Hematopoietic multipotent progenitor cell treated with erythropoietin and hydrocortisone succinate and interleukin-3 and kit ligand, for 15 days (in vitro differentiated cells): ENCODE results near the gene TM9SF4.

ENCODE experiments used
- DNase-seq: peaks from one replicate; pipeline ENCODE4 v3.0.0-alpha.2; 2015; ENCODE audit warnings: low spot score

TM9SF4 gene

DNA sequence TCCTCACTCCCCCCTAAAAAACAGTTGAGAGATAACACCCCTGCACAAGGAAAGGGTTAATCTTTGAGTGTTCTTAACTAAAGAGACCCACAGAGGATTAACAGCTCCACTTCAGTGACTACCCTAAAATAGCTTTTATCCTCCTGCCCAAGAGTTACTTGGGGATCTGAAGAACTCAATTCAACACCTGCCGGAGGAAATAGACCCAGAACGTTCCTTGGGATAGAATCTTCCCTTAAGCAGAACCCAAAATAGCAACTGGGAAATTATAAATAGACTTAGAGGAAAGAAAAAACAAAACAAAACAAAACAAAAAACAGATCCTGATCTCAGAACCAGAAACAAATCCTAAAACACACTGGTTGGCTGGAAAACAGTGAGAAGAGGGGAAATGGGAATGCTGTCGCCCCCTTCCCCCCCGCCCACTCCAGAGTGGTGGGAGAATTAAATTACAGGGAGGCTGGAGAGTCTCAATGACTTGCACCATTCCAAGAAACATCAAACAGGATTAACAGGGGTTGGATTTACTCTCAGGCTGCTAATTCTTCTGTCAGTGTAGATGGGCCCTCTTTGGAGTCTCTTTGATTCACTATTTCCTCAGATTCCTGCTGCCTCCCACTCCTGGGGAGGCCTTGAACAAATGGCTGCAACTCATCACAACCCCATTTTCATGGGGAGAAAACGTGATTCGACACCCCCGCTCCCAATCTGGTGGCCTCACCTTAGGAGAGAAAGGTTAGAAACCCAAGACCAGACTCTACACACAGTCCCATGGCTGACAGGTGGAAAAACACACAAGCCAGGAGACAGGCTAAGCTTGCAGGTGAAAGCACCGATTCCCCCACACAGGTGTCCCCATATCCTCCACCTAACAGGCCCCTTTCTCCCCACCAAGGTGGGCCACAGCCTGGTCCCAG, 96.6 kb downstream of the TM9SF4 start:
- no peak for DNase-seq

DNA sequence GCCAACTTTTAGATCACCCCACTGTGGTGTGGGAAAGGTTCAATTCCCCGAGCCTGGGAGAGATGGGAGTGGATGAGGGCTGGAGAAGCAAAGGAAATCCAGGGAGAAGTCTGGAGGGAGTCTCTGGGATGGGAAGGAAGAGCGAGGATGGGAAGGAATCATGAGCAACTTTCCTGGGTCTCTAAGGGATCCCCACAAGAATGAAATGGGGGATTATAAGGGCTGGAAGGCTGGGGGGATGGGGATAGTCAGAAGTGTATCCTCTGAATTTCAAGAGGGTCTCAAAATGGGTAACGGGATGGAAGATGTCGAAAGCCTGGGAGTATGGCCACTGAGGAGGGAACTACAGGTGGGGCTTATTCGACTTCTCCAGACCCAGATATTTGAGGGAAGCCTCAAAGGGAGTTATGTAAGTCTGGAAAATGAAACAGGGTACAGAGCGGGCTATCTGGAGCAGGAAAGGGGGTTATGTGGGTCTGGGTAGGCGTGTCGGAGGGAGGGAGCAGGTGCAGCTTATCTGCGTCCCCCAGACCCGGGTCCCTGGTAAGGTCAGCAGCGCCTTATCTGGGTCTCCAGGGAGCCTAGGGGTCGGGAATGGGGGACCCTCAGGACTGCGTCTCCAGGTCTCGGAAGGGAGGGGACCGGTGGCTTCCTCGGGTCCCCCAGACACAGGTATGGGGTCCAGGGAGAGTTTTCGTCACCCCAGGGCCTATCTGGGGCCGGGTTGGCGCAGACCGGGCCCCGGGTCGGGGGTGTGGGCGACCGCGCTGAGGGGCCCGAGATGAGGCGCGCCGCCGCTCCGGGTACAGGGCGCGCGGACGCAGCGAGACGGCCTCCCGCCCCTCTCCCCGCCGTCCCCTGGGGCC, 97.5 kb downstream of the TM9SF4 start:
- DNase-seq = peak; percentile 63

DNA sequence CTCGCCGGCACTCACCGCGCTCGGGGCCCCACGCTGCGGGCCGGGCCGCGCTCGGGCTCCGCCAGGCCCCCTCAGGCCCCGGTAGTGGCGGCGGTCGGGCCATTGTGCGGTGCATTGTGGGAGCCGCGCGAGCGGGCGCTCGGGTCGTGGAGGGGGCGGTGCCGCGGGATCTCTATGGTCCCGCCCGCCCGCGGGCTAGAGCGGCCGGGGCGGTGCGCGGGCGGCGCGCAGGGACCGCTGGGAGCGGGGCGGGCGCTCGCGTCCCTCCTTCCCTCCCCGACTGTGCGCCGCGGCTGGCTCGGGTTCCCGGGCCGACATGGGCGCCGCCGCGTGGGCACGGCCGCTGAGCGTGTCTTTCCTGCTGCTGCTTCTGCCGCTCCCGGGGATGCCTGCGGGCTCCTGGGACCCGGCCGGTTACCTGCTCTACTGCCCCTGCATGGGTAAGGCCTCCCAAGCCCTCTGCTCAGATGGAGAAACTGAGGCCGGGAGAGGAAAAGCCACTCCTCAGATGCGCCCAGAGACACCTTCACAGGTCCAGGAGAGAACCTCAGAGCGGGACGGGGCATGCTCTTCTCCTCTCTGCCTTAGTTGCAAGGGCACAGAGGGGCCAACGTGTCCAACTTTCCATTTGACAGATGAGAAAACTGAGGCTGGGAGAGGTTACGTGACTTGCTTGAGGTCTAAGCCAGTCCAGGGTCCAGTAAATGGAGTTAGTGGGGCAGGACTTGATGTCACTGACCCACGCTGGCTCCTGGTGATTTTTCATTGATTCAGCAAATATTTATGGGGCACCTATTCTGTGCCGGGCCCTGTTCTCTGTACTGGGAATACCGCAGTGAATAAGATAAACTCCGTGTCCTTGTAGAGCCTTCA, 98.3 kb downstream of the TM9SF4 start, which contains the start of the genes PLAGL2 and POFUT1:
Gene PLAGL2 (minus strand): TSS at position 118 of the 873 bp plus-strand sequence. CDS start 5,565 bp downstream, outside the sequence.
Gene POFUT1 (plus strand): TSS at position 255 of the 873 bp plus-strand sequence. CDS start 62 bp downstream, at position 317.
- peak; percentile 92 for DNase-seq

DNA sequence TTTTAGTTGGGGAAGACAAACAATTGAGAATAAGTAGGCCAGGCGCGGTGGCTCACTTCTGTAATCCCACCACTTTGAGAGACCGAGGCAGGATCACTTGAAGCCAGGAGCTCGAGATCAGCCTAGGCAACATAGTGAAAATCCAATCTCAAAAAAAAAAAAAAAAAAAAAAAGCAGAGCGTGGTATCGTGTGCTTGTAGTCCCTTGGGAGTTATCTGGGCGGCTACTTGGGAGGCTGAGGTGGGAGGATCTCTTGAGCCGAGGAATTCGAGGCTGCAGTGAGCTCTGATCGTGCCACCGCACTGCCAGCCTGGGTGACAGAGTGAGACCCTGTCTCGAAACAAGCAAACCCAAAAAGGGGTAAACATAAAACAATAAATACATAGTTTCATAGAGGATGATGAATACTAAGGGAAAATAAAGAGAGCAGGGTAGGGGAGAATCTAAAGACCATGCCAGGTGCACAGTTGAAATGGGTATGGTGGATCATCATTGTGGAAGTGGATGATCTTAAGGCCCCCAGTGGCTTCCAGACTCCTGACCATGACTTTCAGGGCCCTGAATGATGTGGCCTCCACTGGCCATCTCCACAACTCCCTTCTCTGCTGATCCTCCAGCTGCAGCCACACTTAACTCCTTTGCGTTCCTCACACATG, 99.1 kb downstream of the TM9SF4 start:
- DNase-seq = no peak

DNA sequence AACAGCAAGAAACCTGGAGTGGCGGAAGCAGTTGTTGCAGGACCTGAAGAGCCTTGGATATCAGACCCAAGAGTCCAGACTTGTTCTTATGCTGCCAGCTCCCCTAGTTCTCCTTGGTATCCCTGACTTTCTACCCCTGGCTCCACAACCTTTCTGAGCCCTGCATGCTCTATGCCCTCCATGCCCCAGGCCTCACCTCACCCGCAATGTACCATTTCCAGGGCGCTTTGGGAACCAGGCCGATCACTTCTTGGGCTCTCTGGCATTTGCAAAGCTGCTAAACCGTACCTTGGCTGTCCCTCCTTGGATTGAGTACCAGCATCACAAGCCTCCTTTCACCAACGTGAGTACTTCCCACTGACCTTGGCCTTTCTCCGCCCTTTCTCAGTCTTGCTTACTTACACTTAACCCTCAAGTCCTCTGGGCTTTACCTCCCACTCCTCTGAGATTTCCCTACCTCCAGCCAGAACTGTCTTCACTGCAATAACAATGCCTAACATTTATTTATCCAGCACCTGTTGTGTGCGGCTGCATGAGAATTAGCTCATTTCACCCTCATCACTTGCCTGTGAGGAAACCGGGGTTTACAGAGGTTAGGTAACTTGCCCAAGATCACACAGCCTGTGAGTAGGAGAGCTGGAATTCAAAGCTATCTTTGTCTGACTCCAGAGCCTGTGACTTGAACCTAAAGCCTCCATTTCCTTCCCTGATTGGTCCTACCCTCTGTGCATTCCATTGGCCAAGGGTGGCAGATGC, 100.5 kb downstream of the TM9SF4 start:
- DNase-seq = no peak

DNA sequence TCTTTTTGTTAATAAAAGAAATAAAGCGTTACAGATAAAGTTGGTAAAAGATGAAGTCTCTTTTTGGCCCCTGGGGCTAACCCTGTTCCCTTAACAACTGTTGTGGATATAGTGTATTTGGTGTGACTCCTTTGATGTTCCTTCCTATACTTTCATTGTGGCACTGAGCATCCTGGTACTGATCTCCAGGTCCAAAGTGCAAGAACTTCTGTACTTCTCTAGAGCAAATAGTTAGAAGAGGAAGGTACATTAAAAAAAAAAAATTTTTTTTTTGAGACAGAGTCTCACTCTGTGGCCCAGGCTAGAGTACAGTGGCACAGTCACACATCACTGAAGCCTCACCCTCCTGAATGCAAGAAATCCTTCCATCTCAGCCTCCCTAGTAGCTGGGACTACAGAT, 104.4 kb downstream of the TM9SF4 start:
- no peak for DNase-seq

DNA sequence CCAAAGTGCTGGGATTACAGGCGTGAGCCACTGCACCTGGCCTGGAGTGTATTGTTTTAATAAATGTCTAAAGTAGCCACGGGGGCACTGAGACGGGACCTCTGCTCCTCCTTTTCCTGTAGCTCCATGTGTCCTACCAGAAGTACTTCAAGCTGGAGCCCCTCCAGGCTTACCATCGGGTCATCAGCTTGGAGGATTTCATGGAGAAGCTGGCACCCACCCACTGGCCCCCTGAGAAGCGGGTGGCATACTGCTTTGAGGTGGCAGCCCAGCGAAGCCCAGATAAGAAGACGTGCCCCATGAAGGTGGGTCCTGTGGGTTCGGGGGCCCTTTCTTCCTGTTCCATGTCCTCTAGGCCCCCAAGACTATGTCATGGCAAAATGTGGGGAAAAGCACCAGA, 105.6 kb downstream of the TM9SF4 start:
- DNase-seq = no peak

DNA sequence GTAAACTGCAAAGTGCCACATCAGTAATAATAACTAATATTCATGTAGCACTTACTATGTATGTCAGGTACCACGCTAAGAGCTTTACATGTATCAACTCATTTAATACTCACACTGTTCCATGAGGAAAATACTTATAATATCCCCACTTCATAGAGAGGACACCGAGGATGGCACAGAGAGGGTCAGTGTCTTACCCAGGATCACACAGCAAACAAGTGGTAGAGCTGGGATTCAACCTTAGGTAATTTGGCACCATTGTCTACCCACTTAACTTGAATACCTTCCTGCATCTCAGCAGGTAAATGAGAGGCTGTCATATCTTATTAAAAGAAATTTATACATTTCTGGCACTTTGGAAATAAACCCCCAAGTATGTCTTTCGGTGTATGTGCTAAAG, 106.2 kb downstream of the TM9SF4 start:
- no peak for DNase-seq

DNA sequence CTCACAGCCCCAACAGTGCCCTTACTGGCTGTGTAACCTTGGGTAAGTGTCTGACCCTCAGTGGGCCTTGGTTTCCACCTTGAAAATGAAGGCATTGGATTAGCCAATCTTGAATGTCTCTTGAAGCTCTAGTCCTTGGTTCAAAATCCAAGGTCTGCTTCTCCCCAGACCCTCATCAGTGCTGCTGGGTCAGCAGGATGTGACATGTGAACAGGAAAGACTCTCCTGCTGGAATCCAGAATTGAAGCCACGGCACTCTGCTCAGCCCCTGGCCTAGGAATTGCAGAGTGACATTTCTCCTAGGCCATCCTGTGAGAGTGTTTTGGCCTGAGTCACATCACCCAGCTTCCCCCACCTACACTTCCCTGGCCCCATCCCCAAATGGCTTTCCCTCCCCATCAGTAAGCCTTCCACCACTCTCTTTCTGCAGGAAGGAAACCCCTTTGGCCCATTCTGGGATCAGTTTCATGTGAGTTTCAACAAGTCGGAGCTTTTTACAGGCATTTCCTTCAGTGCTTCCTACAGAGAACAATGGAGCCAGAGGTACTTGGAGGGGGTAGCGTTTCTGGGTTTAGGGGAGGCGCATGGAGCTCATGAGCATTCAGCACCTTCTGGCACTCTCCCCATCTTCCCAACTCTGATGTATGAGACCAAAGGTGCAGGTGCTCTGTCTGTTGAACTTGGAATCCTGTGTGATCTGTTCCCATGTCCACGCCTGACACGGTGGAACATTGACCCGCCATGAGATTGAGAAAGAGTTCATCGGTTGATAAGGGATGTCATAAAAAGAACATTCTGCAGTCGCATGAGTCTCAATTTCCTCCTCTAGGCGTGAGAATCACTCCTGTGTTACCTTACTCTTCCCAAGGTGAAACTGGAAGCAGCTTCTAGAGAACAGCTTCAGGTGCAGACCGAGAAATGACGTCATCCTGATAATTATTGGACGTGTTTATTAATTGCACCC, 106.9 kb downstream of the TM9SF4 start:
- no peak for DNase-seq
